Measurements from ENCODE around the gene NME1.

Gene NME1

GRCh38 chr17:51180486-51180885 is 27.1 kb downstream of the NME1 start:
- Histone ChIP-seq H4K20me1 (ENCODE audit: insufficient read depth, low read length) (0 out of 2 replicates have a peak, but pooled peaks cover 2% of the 10 kb centered on the region), H3K9ac (ENCODE audit: low read length) (no peak overlapping the region), H3K79me2 (ENCODE audit: low read length) (no peaks in the 10 kb centered on the region), H3K36me3 (replicated peaks; ENCODE audit: low read depth, low read length) (peaks cover 41% of the 10 kb centered on the region), H2AFZ (ENCODE audit: low read depth, low read length) (no peak overlapping the region), H3K4me2 (ENCODE audit: low read length) (no peak overlapping the region), H3K4me1 (ENCODE audit: low read length) (peaks cover 3% of the 10 kb centered on the region; the same call in 1 of the 2 replicates), H3K27me3 (ENCODE audit: low read depth, low read length) (no peaks in the 10 kb centered on the region), H3K9me3 (ENCODE audit: insufficient read depth, low read length) (no peaks in the 10 kb centered on the region), H3K4me3 (ENCODE audit: low read length) (no peak overlapping the region), H3K27ac (ENCODE audit: low read length) (no peak overlapping the region)
- TF ChIP-seq, protein P1, sequence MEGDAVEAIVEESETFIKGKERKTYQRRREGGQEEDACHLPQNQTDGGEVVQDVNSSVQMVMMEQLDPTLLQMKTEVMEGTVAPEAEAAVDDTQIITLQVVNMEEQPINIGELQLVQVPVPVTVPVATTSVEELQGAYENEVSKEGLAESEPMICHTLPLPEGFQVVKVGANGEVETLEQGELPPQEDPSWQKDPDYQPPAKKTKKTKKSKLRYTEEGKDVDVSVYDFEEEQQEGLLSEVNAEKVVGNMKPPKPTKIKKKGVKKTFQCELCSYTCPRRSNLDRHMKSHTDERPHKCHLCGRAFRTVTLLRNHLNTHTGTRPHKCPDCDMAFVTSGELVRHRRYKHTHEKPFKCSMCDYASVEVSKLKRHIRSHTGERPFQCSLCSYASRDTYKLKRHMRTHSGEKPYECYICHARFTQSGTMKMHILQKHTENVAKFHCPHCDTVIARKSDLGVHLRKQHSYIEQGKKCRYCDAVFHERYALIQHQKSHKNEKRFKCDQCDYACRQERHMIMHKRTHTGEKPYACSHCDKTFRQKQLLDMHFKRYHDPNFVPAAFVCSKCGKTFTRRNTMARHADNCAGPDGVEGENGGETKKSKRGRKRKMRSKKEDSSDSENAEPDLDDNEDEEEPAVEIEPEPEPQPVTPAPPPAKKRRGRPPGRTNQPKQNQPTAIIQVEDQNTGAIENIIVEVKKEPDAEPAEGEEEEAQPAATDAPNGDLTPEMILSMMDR (IDR thresholded peaks at IDR 0.05; ENCODE audit: low read depth, low read length): no peak

DNA sequence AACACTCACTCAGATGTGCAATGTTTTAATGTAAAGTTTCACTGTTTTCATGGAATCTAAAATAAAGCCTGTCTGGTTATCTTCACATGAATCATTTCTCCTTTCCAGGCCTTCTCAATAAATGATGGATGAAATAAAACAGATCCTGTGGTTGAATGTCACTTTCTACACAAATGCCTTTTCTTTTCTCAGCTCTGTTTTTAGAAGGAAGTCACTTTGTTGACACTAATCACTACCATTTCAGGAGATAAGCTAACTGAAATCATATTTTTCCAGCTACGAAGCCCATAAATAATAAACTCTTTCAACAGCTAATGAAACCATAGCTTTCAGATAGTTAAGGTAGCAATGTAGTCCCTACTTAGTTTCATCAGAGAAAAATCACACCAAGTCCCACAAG is 30.8 kb downstream of the NME1 start:
- H2AFZ ChIP-seq (ENCODE audit: low read depth, low read length): no peak overlapping the region
- no peaks in the 10 kb centered on the region for H3K27me3 ChIP-seq (ENCODE audit: low read depth, low read length)
- H3K4me2 ChIP-seq (ENCODE audit: low read length): no peak overlapping the region
- H4K20me1 ChIP-seq (ENCODE audit: insufficient read depth, low read length): 0 out of 2 replicates have a peak, but pooled peaks cover 3% of the 10 kb centered on the region
- no peak overlapping the region for H3K27ac ChIP-seq (ENCODE audit: low read length)
- H3K9ac ChIP-seq (ENCODE audit: low read length): no peak overlapping the region
- no peaks in the 10 kb centered on the region for H3K9me3 ChIP-seq (ENCODE audit: insufficient read depth, low read length)
- no peaks in the 10 kb centered on the region for H3K79me2 ChIP-seq (ENCODE audit: low read length)
- no peak overlapping the region for H3K4me3 ChIP-seq (ENCODE audit: low read length)
- no peak for TF ChIP-seq EZH2phosphoT487 (IDR thresholded peaks at IDR 0.05; ENCODE audit: low read depth)
- TF ChIP-seq, protein P1 (IDR thresholded peaks at IDR 0.05; ENCODE audit: low read depth, low read length): no peak
- H3K36me3 ChIP-seq (replicated peaks; ENCODE audit: low read depth, low read length): peaks cover 49% of the 10 kb centered on the region
- H3K4me1 ChIP-seq (ENCODE audit: low read length): peaks cover 3% of the 10 kb centered on the region; the same call in 1 of the 2 replicates

- Histone ChIP-seq H4K20me1 (ENCODE audit: insufficient read depth, low read length) (0 out of 2 replicates have a peak, but pooled peaks cover 3% of the 10 kb centered on the region), H3K27me3 (ENCODE audit: low read depth, low read length) (no peaks in the 10 kb centered on the region), H3K4me3 (ENCODE audit: low read length) (no peak overlapping the region), H3K4me2 (ENCODE audit: low read length) (no peak overlapping the region), H3K9me3 (ENCODE audit: insufficient read depth, low read length) (no peaks in the 10 kb centered on the region), H3K36me3 (replicated peaks; ENCODE audit: low read depth, low read length) (peaks cover 49% of the 10 kb centered on the region), H3K27ac (ENCODE audit: low read length) (no peak overlapping the region), H3K79me2 (ENCODE audit: low read length) (no peaks in the 10 kb centered on the region), H2AFZ (ENCODE audit: low read depth, low read length) (no peak overlapping the region), H3K9ac (ENCODE audit: low read length) (no peak overlapping the region), H3K4me1 (ENCODE audit: low read length) (no peaks in the 10 kb centered on the region)
- TF ChIP-seq EZH2phosphoT487 (IDR thresholded peaks at IDR 0.05; ENCODE audit: low read depth): no peak
- TF ChIP-seq, protein P1 (IDR thresholded peaks at IDR 0.05; ENCODE audit: low read depth, low read length): no peak
These were observed 32.5 kb downstream of the NME1 start for GRCh38 chr17:51185763-51186332.

DNA sequence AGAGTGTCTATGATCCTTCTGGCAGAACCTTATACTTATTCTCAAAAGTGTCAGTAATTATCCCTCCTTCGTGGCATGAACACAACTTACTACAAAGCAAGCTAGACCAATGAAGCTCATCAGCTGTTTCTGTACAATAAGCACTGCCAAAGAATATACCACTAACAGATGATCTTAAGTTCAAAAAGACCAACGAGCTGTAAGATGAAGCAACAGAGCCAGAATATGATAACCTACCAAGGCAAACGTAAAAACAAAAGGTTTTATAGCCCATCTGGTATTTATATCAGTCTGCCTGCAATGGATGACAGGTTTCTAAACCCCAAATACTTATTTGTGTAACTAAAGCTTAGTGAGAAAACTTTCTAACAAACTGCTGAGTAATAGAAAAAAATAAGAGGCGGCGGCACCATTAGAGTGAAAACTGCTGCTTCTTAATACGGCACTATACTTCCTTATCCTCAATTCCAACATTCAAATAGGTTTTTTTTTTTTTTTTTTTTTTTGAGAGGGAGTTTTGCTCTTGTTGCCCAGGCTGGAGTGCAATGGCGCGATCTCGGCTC is 35.0 kb downstream of the NME1 start:
- Histone ChIP-seq H3K36me3 (replicated peaks; ENCODE audit: low read depth, low read length) (peaks cover 49% of the 10 kb centered on the region), H2AFZ (ENCODE audit: low read depth, low read length) (no peak overlapping the region), H4K20me1 (ENCODE audit: insufficient read depth, low read length) (0 out of 2 replicates have a peak, but pooled peaks cover 3% of the 10 kb centered on the region), H3K4me2 (ENCODE audit: low read length) (no peak overlapping the region), H3K9me3 (ENCODE audit: insufficient read depth, low read length) (no peaks in the 10 kb centered on the region), H3K79me2 (ENCODE audit: low read length) (no peaks in the 10 kb centered on the region), H3K27ac (ENCODE audit: low read length) (no peak overlapping the region), H3K4me3 (ENCODE audit: low read length) (no peak overlapping the region), H3K27me3 (ENCODE audit: low read depth, low read length) (no peaks in the 10 kb centered on the region), H3K9ac (ENCODE audit: low read length) (no peak overlapping the region), H3K4me1 (ENCODE audit: low read length) (no peaks in the 10 kb centered on the region)
- TF ChIP-seq, protein P1 (IDR thresholded peaks at IDR 0.05; ENCODE audit: low read depth, low read length): no peak
- no peak for TF ChIP-seq EZH2phosphoT487 (IDR thresholded peaks at IDR 0.05; ENCODE audit: low read depth)
